ENCODE measurements around the gene SLC19A2. TPM values are rescaled to one million over a fixed set of nuclear protein-coding genes. Genes with fewer than 3 reads are reported as not detected.

The SLC19A2 gene
- total RNA-seq, 4 donors from 2014 or later: 19.0 to 38.8 (median 20.6) TPM

DNA sequence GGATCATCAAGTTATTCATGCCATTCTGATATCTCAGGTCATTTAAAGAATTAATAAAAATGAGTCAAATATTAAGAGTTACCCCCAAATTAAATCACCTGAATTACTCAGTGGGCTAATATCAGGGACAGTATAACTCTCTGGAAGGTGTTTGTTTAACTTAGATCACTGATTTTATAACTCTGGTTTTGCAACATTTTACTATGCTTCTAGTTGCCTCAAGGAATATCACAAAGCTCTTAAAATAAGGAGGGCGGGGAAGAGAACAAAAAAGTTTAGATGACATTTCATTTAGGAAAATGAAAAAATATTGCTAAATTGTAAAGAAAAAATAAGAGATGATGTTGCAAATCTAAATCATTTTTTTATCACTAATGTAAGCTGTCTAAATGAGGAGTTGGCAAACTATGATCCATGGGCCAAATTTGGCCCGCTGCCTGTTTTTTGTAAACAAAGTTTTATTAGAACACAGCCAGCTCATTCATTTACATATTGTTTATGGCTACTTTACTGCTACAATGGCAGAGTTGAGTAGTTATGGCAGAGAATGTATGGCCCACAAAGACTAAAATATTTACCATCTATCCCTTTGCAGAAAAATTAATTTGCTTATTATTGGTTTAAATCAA, 31.9 kb upstream of the SLC19A2 start:
- Histone ChIP-seq H3K4me3 (no peak overlapping the region), H3K9me3 (no peaks in the 10 kb centered on the region), H3K27ac (replicated peaks in 1 of 4) (no peak overlapping the region), H3K36me3 (peaks cover 0 to 12% (median 0%) of the 10 kb centered on the region in 4 donors), H3K27me3 (no peaks in the 10 kb centered on the region), H3K4me1 (no peaks in the 10 kb centered on the region)
- WGBS: 83% methylated on average over 2 of the region's 2 CpGs
- intact Hi-C loops (cut with DNase I): no loop called here
- DNase-seq (ENCODE audit: extremely low spot score): no peak
- TF ChIP-seq EP300 (IDR thresholded peaks at IDR 0.05) (no peak), POLR2AphosphoS5 (IDR thresholded peaks at IDR 0.05) (no peak), POLR2A (IDR thresholded peaks at IDR 0.05; ENCODE audit: low read depth) (no peak)
- TF ChIP-seq, protein P1, sequence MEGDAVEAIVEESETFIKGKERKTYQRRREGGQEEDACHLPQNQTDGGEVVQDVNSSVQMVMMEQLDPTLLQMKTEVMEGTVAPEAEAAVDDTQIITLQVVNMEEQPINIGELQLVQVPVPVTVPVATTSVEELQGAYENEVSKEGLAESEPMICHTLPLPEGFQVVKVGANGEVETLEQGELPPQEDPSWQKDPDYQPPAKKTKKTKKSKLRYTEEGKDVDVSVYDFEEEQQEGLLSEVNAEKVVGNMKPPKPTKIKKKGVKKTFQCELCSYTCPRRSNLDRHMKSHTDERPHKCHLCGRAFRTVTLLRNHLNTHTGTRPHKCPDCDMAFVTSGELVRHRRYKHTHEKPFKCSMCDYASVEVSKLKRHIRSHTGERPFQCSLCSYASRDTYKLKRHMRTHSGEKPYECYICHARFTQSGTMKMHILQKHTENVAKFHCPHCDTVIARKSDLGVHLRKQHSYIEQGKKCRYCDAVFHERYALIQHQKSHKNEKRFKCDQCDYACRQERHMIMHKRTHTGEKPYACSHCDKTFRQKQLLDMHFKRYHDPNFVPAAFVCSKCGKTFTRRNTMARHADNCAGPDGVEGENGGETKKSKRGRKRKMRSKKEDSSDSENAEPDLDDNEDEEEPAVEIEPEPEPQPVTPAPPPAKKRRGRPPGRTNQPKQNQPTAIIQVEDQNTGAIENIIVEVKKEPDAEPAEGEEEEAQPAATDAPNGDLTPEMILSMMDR (IDR thresholded peaks at IDR 0.05): no peak

DNA sequence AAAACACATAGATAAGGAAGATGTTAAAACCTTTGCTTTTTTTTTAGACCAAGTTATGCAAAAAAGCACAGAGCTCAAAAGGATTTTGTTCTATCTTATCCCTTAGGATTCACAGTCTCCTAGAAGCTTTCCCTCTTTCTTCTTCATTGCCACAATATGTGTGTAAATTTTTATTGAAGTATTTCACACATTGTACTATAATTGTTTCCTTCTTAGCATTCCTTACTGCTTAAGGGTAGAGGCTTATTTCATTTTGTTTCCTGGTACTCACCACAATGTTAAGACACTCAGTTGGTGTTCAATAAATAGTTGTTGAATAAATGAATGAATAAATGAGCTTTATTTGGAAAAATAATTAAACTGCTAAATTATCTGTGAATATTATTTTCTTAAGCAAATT, 29.9 kb upstream of the SLC19A2 start:
- Histone ChIP-seq H3K4me1 (peaks cover 0 to 14% (median 3%) of the 10 kb centered on the region in 4 donors), H3K27ac (replicated peaks in 1 of 4) (no peak overlapping the region), H3K36me3 (peaks cover 0 to 9% (median 0%) of the 10 kb centered on the region in 4 donors), H3K9me3 (no peaks in the 10 kb centered on the region), H3K27me3 (no peaks in the 10 kb centered on the region), H3K4me3 (no peak overlapping the region)
- no peak for DNase-seq (ENCODE audit: extremely low spot score)
- TF ChIP-seq POLR2AphosphoS5 (IDR thresholded peaks at IDR 0.05): no peak
- TF ChIP-seq, protein P1 (IDR thresholded peaks at IDR 0.05): no peak
- no peak for TF ChIP-seq POLR2A (IDR thresholded peaks at IDR 0.05; ENCODE audit: low read depth)
- no peak for TF ChIP-seq EP300 (IDR thresholded peaks at IDR 0.05)
- intact Hi-C loops (cut with DNase I): no loop called here

DNA sequence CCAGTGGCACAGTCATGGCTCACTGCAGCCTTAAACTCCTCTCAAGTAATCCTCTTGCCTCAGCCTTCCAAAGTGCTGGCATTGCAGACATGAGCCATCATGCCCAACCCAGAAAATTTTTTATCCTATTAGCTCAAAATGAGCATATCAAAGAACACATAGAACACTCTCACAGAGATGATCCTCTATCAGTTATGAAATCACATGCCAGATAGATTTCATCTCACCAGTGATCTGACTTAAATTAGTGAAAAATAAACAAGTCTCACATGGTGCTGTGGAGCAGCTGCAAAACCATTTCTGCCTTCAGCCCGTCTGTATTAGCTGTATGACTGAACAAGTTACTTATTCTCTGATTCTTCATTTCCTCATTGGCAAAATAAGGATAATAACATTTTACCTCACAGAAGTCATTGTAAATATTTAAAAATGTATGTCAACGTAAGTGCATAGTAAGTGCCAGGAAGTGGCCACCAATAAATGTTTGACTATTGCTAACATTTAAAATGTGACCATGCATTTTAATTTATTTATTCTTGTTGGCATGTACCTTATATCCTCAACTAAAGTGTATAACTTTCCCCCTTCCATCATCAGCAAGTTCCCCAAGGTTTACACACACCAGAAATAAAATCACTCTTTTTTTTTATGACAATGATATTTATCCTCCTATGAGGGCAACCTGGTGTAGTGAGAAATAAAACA, 29.0 kb upstream of the SLC19A2 start:
- Histone ChIP-seq H3K27ac (replicated peaks in 1 of 4) (no peak overlapping the region), H3K27me3 (no peaks in the 10 kb centered on the region), H3K4me3 (no peak overlapping the region), H3K4me1 (peaks cover 0 to 19% (median 5%) of the 10 kb centered on the region in 4 donors), H3K36me3 (peaks cover 0 to 4% (median 0%) of the 10 kb centered on the region in 4 donors), H3K9me3 (no peaks in the 10 kb centered on the region)
- TF ChIP-seq EP300 (IDR thresholded peaks at IDR 0.05): no peak
- TF ChIP-seq, protein P1 (IDR thresholded peaks at IDR 0.05): no peak
- intact Hi-C loops (cut with DNase I): no loop called here
- WGBS: 41% methylated on average over 2 of the region's 2 CpGs
- no peak for DNase-seq (ENCODE audit: extremely low spot score)

DNA sequence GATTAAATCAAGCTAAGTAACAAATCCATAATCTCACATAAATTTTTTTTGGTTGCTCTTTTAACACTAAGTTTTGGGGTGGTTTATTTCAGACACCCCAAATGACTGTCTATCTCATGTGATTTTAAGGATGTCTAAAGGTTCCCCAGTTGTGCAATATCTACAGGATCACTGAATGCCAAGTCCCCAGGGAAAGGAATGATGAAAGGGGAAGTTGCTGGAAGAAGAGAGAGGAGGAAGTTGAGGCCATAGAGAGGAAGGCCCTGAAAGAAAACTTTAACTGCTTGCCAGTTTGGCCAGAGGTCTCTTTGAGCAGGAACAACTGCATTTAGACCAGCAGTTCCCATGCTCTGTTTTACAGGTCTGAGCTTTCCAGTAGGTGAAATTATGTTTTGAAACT, 27.5 kb upstream of the SLC19A2 start:
- Histone ChIP-seq H3K4me3 (no peak overlapping the region), H3K27ac (replicated peaks in 1 of 4) (peak overlapping the region in 3 of 4 donors; percentile 28 to 64 (median 35)), H3K27me3 (no peaks in the 10 kb centered on the region), H3K9me3 (no peaks in the 10 kb centered on the region), H3K36me3 (peaks cover 0 to 4% (median 0%) of the 10 kb centered on the region in 4 donors), H3K4me1 (peaks cover 0 to 27% (median 12%) of the 10 kb centered on the region in 4 donors)
- TF ChIP-seq, protein P1 (IDR thresholded peaks at IDR 0.05): no peak
- peak; percentile 17 to 57 for TF ChIP-seq POLR2AphosphoS5 (IDR thresholded peaks at IDR 0.05)
- intact Hi-C loops (cut with DNase I): no loop called here
- DNase-seq (ENCODE audit: extremely low spot score): no peak
